GM23338 (cell line): Measurements from ENCODE around the gene CEACAM3.
A peak's percentile ranks its signal among the peaks of the same experiment; 100 is the strongest.

ENCODE experiments used
- CREB1 ChIP-seq: fragments of 250-450 bp; sonication (Bioruptor Pico); IDR thresholded peaks from 2 replicates; pipeline ENCODE4 v1.5.0; 2020; ENCODE audit warnings: low read depth, mild to moderate bottlenecking, moderate library complexity
- CTCF ChIP-seq, 2 experiments: fragments of 200-600 bp in 1 of 2; sonication (generic) in 1 of 2; conservative IDR thresholded peaks; 2 replicates each; pipeline versions ENCODE4 v1.5.1 to v1.6.1; 2016 to 2017; ENCODE audit warnings: antibody characterized with exemption in 2 of 2, low read depth in 2 of 2, mild to moderate bottlenecking in 2 of 2, moderate library complexity in 1 of 2
- EZH2 ChIP-seq: fragments of 200-600 bp; sonication (generic); IDR thresholded peaks from one replicate; pipeline ENCODE4 v1.8.0; 2017; ENCODE audit warnings: antibody characterized with exemption, mild to moderate bottlenecking, low read depth; ENCODE audit not compliant: unreplicated experiment
- EZH2phosphoT487 ChIP-seq: fragments of 200-600 bp; sonication (generic); IDR thresholded peaks from one replicate; pipeline ENCODE4 v1.8.1; 2018; ENCODE audit warnings: antibody characterized with exemption; ENCODE audit not compliant: unreplicated experiment
- JUNB ChIP-seq: IDR thresholded peaks from one replicate; pipeline ENCODE4 v1.6.1; 2016; ENCODE audit warnings: antibody characterized with exemption; ENCODE audit not compliant: unreplicated experiment
- POLR2AphosphoS5 ChIP-seq: IDR thresholded peaks from 2 replicates; pipeline ENCODE4 v1.6.1; 2016; ENCODE audit warnings: antibody characterized with exemption, low read depth
- REST ChIP-seq: IDR thresholded peaks from one replicate; pipeline ENCODE4 v1.6.1; 2018; ENCODE audit warnings: antibody characterized with exemption; ENCODE audit not compliant: unreplicated experiment
- STAT1 ChIP-seq: IDR thresholded peaks from one replicate; pipeline ENCODE4 v1.6.1; 2016; ENCODE audit warnings: antibody characterized with exemption; ENCODE audit not compliant: unreplicated experiment
- ZNF462 ChIP-seq: fragments of 250-450 bp; sonication (Bioruptor Pico); IDR thresholded peaks from 2 replicates; pipeline ENCODE4 v1.5.0; 2020; ENCODE audit warnings: mild to moderate bottlenecking, moderate library complexity

- TF ChIP-seq POLR2AphosphoS5 = no peak
- no peak for TF ChIP-seq JUNB
- TF ChIP-seq EZH2 = no peak
- TF ChIP-seq CTCF (conservative IDR thresholded peaks at IDR 0.05; ENCODE audit: low read depth in 2 of 2) = peak; percentile 84 to 93
- TF ChIP-seq ZNF462 (CRISPR knock-in tag) = no peak
- TF ChIP-seq REST = no peak
- TF ChIP-seq EZH2phosphoT487 = no peak
- TF ChIP-seq CREB1 (CRISPR knock-in tag) = no peak
- no peak for TF ChIP-seq STAT1
Measured at GRCh38 chr19:41753159-41753558, 43.2 kb upstream of the CEACAM3 start.
